ENCODE results near the gene PPP1R36.
"Not testable (repeated sequence)": the region's sequence is repeated elsewhere in the genome, so short reads cannot be mapped to it uniquely, and the experiment has no call there.

GRCh38 chr14:64569646-64570045 is 19.9 kb downstream of the PPP1R36 start:
- not testable (repeated sequence) for TF ChIP-seq ELF4 (IDR thresholded peaks at IDR 0.05); BHLHE40 (IDR thresholded peaks at IDR 0.05; ENCODE audit: borderline replicate concordance); FOXM1 (IDR thresholded peaks at IDR 0.05; ENCODE audit: borderline replicate concordance); SP1 (IDR thresholded peaks at IDR 0.05)
- TF ChIP-seq, protein P1, sequence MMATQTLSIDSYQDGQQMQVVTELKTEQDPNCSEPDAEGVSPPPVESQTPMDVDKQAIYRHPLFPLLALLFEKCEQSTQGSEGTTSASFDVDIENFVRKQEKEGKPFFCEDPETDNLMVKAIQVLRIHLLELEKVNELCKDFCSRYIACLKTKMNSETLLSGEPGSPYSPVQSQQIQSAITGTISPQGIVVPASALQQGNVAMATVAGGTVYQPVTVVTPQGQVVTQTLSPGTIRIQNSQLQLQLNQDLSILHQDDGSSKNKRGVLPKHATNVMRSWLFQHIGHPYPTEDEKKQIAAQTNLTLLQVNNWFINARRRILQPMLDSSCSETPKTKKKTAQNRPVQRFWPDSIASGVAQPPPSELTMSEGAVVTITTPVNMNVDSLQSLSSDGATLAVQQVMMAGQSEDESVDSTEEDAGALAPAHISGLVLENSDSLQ (IDR thresholded peaks at IDR 0.05), result not testable (repeated sequence)

All from HEK293T (cell line).